Transverse colon (tissue), 4 donors: Measurements from ENCODE around the gene OXT. TPM values are rescaled to one million over a fixed set of nuclear protein-coding genes. Genes with fewer than 3 reads are reported as not detected.

ENCODE experiments used
- DNase-seq: peaks from one replicate; pipeline ENCODE4 v3.0.0-alpha.2; 2019
- H3K27ac ChIP-seq, 4 donors: fragments of 200-600 bp; sonication (generic); 2 replicates each; pipeline ENCODE4 v1.5.1; 2016 to 2018; ENCODE audit warnings: inconsistent platforms in 4 of 4
- H3K27me3 ChIP-seq: fragments of 200-600 bp; sonication (generic); 2 replicates; pipeline ENCODE4 v1.5.1; 2017; ENCODE audit warnings: inconsistent platforms
- H3K36me3 ChIP-seq, 4 donors: fragments of 200-600 bp; sonication (generic); 2 replicates each; pipeline ENCODE4 v1.5.1; 2017 to 2019; ENCODE audit warnings: inconsistent platforms in 4 of 4
- H3K4me1 ChIP-seq, 4 donors: fragments of 200-600 bp; sonication (generic); 2 replicates each; pipeline ENCODE4 v1.5.1; 2017 to 2020; ENCODE audit warnings: inconsistent platforms in 4 of 4
- H3K4me3 ChIP-seq, 4 donors: fragments of 200-600 bp; sonication (generic); 1 replicate in 1 of 4; 2 replicates in 3 of 4; pipeline versions ENCODE4 v1.5.1 to v1.6.1; 2017 to 2019; ENCODE audit warnings: inconsistent platforms in 4 of 4
- H3K9me3 ChIP-seq, 2 donors: fragments of 200-600 bp; sonication (generic); 2 replicates each; pipeline ENCODE4 v1.5.1; 2017 to 2019; ENCODE audit warnings: inconsistent platforms in 2 of 2
- CTCF ChIP-seq, 5 experiments: fragments of 200-600 bp in 3 of 5; fragments of 450-650 bp in 2 of 5; sonication (generic) in 3 of 5; IDR thresholded peaks; 1 replicate in 2 of 5; 2 replicates in 3 of 5; pipeline ENCODE4 v1.5.1; 2016 to 2017; ENCODE audit warnings: antibody characterized with exemption in 5 of 5, inconsistent platforms in 3 of 5, mild to moderate bottlenecking in 2 of 5, moderate library complexity in 1 of 5
- EP300 ChIP-seq: sonication (generic); formaldehyde crosslinking; IDR thresholded peaks from one replicate; pipeline ENCODE4 v1.6.1; 2017; ENCODE audit warnings: antibody characterized with exemption, low read depth
- POLR2A ChIP-seq: fragments of 450-650 bp; IDR thresholded peaks from one replicate; pipeline ENCODE4 v1.6.1; 2016; ENCODE audit warnings: antibody characterized with exemption, mild to moderate bottlenecking, moderate library complexity
- POLR2AphosphoS5 ChIP-seq, 3 donors: sonication (generic); formaldehyde crosslinking; IDR thresholded peaks; one replicate each; pipeline ENCODE4 v1.6.1; 2016; ENCODE audit warnings: antibody characterized with exemption in 3 of 3
- WGBS, 2 donors: methylation state at CpG; one replicate each; pipeline ENCODE4 v1.1.5; 2018; ENCODE audit warnings: low coverage in 1 of 2; 5-methylcytosine and 5-hydroxymethylcytosine counted together
- in situ Hi-C, 4 donors: fragments of 200-750 bp; cut with MboI; loops; one replicate each; pipeline versions ENCODE4 v1.15.0 to v1.15.1; 2017; ENCODE audit warnings: low sequenced_read_pairs in 3 of 4, low pct_ligation_motif_present in 1 of 4, low pct_unique_long_range_greater_than_20kb in 1 of 4
- intact Hi-C: fragments of 100-400 bp; cut with DNase I; formaldehyde crosslinking; loops from one replicate; pipeline ENCODE4 v1.15.1; 2023; ENCODE audit warnings: low total_unique reads
- total RNA-seq, 4 donors: library from RNA; depleted of rRNA; stranded (reverse); fragments of >200 nt; gene quantifications; one replicate each; pipeline ENCODE4 v1.1.0, GENCODE V29; 2016

OXT gene
- total RNA-seq, 4 donors from 2014 or later: not detected

- H3K36me3 ChIP-seq: no peaks in the 10 kb centered on the region
- in situ Hi-C loops (no loop called here), intact Hi-C loops (no loop called here)
- DNase-seq: no peak
- H3K4me3 ChIP-seq: no peak overlapping the region
- H3K27me3 ChIP-seq: peaks cover 54% of the 10 kb centered on the region
- H3K9me3 ChIP-seq: no peaks in the 10 kb centered on the region
- WGBS, 2 donors: 0% methylated on average over 1 of the region's 1 CpG; no CpG with 5 or more reads in 1 of the 2 donors
- TF ChIP-seq EP300: no peak
- TF ChIP-seq CTCF (IDR thresholded peaks at IDR 0.05): no peak
- no peak for TF ChIP-seq POLR2AphosphoS5 (IDR thresholded peaks at IDR 0.05)
- no peak for TF ChIP-seq POLR2A
- no peak overlapping the region for H3K27ac ChIP-seq
- H3K4me1 ChIP-seq: peaks cover 0 to 7% (median 3%) of the 10 kb centered on the region in 4 donors
Measured at GRCh38 chr20:3090565-3090964, 19.1 kb downstream of the OXT start.

- in situ Hi-C loops: no loop called here
- peak overlapping the region in 2 of 4 donors; percentile 31 to 41 for H3K4me3 ChIP-seq
- no peaks in the 10 kb centered on the region for H3K9me3 ChIP-seq
- peaks cover 54% of the 10 kb centered on the region for H3K27me3 ChIP-seq
- DNase-seq: no peak
- H3K36me3 ChIP-seq: no peaks in the 10 kb centered on the region
- no peak overlapping the region for H3K27ac ChIP-seq
- intact Hi-C loops: no loop called here
- peaks cover 0 to 7% (median 3%) of the 10 kb centered on the region in 4 donors for H3K4me1 ChIP-seq
- TF ChIP-seq EP300 (no peak), POLR2AphosphoS5 (IDR thresholded peaks at IDR 0.05) (no peak), CTCF (IDR thresholded peaks at IDR 0.05) (no peak), POLR2A (no peak)
- WGBS, 2 donors: 35 to 52% methylated on average over 5 to 43 of the region's 81 CpGs
Measured at GRCh38 chr20:3092611-3093379, 21.4 kb downstream of the OXT start.

DNA sequence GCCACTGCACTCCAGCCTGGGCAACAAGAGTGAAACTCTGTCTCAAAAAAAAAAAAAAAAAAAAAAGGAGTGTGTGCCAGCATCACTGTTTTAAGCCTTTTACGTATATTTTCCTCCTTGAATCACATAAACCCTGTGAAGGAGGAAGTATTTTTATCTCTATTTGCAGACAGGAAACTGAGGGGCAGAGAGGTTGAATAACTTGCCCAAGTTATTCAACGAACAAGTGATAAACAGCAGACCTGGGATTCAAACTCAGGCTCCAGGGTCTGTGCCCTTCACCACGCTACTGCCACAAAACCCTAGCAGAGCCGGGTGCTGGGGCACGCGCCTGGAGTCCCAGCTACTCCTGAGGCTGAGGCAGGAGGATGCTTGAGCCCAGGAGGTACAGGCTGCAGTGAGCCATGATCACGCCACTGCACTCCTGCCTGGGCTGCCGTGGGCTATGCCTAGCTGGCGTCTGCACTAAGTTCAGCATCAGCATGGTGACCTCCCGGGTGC lies 22.5 kb downstream of the OXT start:
- no peaks in the 10 kb centered on the region for H3K36me3 ChIP-seq
- H3K27me3 ChIP-seq: peaks cover 54% of the 10 kb centered on the region
- no peak for TF ChIP-seq POLR2A
- TF ChIP-seq POLR2AphosphoS5 (IDR thresholded peaks at IDR 0.05): no peak
- no peak for TF ChIP-seq EP300
- no peak for TF ChIP-seq CTCF (IDR thresholded peaks at IDR 0.05)
- no peaks in the 10 kb centered on the region for H3K9me3 ChIP-seq
- no peak overlapping the region for H3K27ac ChIP-seq
- WGBS, 2 donors: 46 to 50% methylated on average over 2 to 10 of the region's 10 CpGs
- no peak overlapping the region for H3K4me3 ChIP-seq
- in situ Hi-C loops (no loop called here), intact Hi-C loops (no loop called here)
- DNase-seq: no peak
- H3K4me1 ChIP-seq: peaks cover 0 to 7% (median 3%) of the 10 kb centered on the region in 4 donors

DNA sequence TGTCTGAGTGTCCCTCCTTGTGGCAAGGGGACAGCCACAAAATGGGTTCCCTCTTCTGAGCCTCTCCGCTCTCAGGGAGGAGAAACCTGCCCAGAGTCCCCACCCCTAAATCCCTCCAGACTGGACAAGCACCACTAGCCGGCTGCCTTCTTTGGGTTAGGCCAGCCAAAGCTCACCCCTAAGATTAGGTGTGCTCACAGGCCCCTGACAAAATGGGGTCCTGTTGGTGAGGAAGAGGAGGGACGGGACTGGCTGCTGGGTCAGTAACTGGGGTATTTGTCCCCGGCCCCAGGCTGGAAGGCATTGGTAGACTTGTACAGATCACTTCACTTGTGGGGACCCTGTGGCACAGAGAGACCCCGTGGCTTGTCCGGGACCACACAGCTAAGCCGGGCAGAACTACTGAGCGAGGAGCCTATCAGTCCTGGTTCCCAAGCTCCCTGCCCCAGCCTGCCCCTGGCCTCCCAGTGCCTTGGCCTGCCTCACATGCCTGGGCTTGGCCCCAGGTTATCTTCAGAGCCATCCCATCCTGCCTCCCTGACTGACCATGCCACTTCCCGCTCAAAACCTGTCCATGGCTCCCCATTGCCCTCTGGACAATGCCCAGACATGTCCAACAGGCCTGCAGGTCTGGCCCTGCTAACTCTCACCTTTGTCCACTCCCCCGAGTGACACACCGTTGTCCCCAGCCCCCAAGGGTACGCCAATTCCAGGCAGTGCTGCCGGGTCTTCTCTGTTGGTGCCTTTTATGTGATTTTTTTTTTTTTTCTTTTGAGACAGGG lies 23.6 kb downstream of the OXT start:
- Histone ChIP-seq H3K4me3 (no peak overlapping the region), H3K4me1 (peaks cover 0 to 7% (median 3%) of the 10 kb centered on the region in 4 donors), H3K9me3 (no peaks in the 10 kb centered on the region), H3K36me3 (no peaks in the 10 kb centered on the region), H3K27me3 (peaks cover 59% of the 10 kb centered on the region), H3K27ac (no peak overlapping the region)
- no peak for DNase-seq
- in situ Hi-C loops: no loop called here
- TF ChIP-seq EP300 (no peak), CTCF (IDR thresholded peaks at IDR 0.05) (no peak), POLR2A (no peak), POLR2AphosphoS5 (IDR thresholded peaks at IDR 0.05) (no peak)
- WGBS, 2 donors: 86% methylated on average over 13 of the region's 13 CpGs; no CpG with 5 or more reads in 1 of the 2 donors
- intact Hi-C loops: no loop called here
